Measurements from ENCODE around the gene ITGB5. TPM values are rescaled to one million over a fixed set of nuclear protein-coding genes. Genes with fewer than 3 reads are reported as not detected.

Gene ITGB5
- total RNA-seq, 1 experiment from 2014 or later: 146 TPM

GRCh38 chr3:124714223-124714853 lies 172.8 kb downstream of the ITGB5 start:
- no peak overlapping the region for H3T11ph ChIP-seq (ENCODE audit: low read length)
- no peak overlapping the region for H2AK5ac ChIP-seq (ENCODE audit: insufficient read length, low read length)
- no peak overlapping the region for H3K56ac ChIP-seq (ENCODE audit: insufficient read length, low read depth, low read length)
- no peaks in the 10 kb centered on the region; the same call in 1 of the 2 replicates for H3K27me3 ChIP-seq (ENCODE audit: insufficient read depth, low read length)
- H2BK120ac ChIP-seq (ENCODE audit: low read depth, low read length, poor library complexity, severe bottlenecking): no peak overlapping the region
- TF ChIP-seq CTCF (conservative IDR thresholded peaks at IDR 0.05): no peak
- H3K79me2 ChIP-seq (ENCODE audit: insufficient read depth, low read length): no peaks in the 10 kb centered on the region
- Mint-ChIP-seq H3K4me3 (no peak overlapping the region), H3K27me3 (ENCODE audit: low read depth) (peaks cover 2% of the 10 kb centered on the region; the same call in 1 of the 2 replicates), H3K9me3 (no peaks in the 10 kb centered on the region), H3K36me3 (ENCODE audit: insufficient read depth in 1 of 3, low read depth in 3 of 3) (no peaks in the 10 kb centered on the region), H3K4me1 (no peaks in the 10 kb centered on the region), H3K27ac (no peak overlapping the region; a peak in 1 of 7 replicates)
- H2BK12ac ChIP-seq (ENCODE audit: insufficient read length, low read depth, low read length): no peak overlapping the region
- H2AFZ ChIP-seq (ENCODE audit: low read length): no peak overlapping the region
- no peaks in the 10 kb centered on the region for H3K23me2 ChIP-seq (ENCODE audit: insufficient read length, low read depth, low read length, poor library complexity, severe bottlenecking)
- no peaks in the 10 kb centered on the region for H3K79me1 ChIP-seq (ENCODE audit: insufficient read depth, low read depth, low read length, poor library complexity, severe bottlenecking)
- no peak overlapping the region for H3K14ac ChIP-seq (ENCODE audit: insufficient read depth, low read length)
- H4K8ac ChIP-seq (replicated peaks; ENCODE audit: insufficient read length, low read depth, low read length): no peak overlapping the region
- H3K4ac ChIP-seq (ENCODE audit: low read depth, low read length): no peak overlapping the region
- no peaks in the 10 kb centered on the region for H4K20me1 ChIP-seq (ENCODE audit: control insufficient read depth, insufficient read depth, insufficient read length)
- no peak overlapping the region for H3K9ac ChIP-seq (ENCODE audit: extremely low read depth, insufficient read length, low read length)
- no peak overlapping the region for H3K4me2 ChIP-seq (ENCODE audit: insufficient read depth, insufficient read length, low read length)
- H3K9me3 ChIP-seq (ENCODE audit: control insufficient read depth, low read depth, low read length): no peaks in the 10 kb centered on the region
- no peak overlapping the region for H3K18ac ChIP-seq (ENCODE audit: insufficient read length, low read depth, low read length)
- no peak overlapping the region for H2BK5ac ChIP-seq (ENCODE audit: insufficient read length, low read length)
- WGBS (ENCODE audit: extremely low coverage, insufficient read length, low lambda C conversion rate): no CpG with 5 or more reads among the region's 11 CpGs
- DNase-seq: no peak
- no peak overlapping the region for H3K23ac ChIP-seq (ENCODE audit: insufficient read length, low read depth, low read length)
- no peak overlapping the region for H3K27ac ChIP-seq (ENCODE audit: insufficient read length, low read depth, low read length)
- H3K4me1 ChIP-seq (ENCODE audit: insufficient read depth, low read length): no peaks in the 10 kb centered on the region
- H4K91ac ChIP-seq (ENCODE audit: insufficient read length, low read depth, low read length): no peak overlapping the region
- no peak overlapping the region for H2BK15ac ChIP-seq (ENCODE audit: low read depth, low read length)
- H2BK20ac ChIP-seq (ENCODE audit: low read depth, low read length, poor library complexity, severe bottlenecking): no peak overlapping the region
- no peak overlapping the region for H4K5ac ChIP-seq (ENCODE audit: insufficient read length, low read depth, low read length)

Small RNA genes within 50 kb of the gene (microRNA-seq; reads per million reads assigned to microRNA genes)
- not detected for gene MIR544B (ENCODE audit: borderline microRNAs expressed)

Other genes with a start within 250 kb of the ITGB5 start
- gene UMPS, start 156.9 kb downstream of the ITGB5 start, total RNA-seq (2021): 56.4 and 65.4 TPM in 2 replicates
- not detected in 2 replicates for gene MUC13, start 47.4 kb upstream of the ITGB5 start, total RNA-seq (2021)
- 9.3 and 10.3 TPM in 2 replicates for gene HEG1, start 168.6 kb upstream of the ITGB5 start, total RNA-seq (2021)